ENCODE measurements around the gene NOL9. TPM values are rescaled to one million over a fixed set of nuclear protein-coding genes. Genes with fewer than 3 reads are reported as not detected.

The NOL9 gene
- total and polyA plus RNA-seq, 9 of the 15 experiments (the other 6 are each of a cell fraction or from before 2014, with no cell fraction given): 5.6 to 76.5 (median 47.3) TPM

DNA sequence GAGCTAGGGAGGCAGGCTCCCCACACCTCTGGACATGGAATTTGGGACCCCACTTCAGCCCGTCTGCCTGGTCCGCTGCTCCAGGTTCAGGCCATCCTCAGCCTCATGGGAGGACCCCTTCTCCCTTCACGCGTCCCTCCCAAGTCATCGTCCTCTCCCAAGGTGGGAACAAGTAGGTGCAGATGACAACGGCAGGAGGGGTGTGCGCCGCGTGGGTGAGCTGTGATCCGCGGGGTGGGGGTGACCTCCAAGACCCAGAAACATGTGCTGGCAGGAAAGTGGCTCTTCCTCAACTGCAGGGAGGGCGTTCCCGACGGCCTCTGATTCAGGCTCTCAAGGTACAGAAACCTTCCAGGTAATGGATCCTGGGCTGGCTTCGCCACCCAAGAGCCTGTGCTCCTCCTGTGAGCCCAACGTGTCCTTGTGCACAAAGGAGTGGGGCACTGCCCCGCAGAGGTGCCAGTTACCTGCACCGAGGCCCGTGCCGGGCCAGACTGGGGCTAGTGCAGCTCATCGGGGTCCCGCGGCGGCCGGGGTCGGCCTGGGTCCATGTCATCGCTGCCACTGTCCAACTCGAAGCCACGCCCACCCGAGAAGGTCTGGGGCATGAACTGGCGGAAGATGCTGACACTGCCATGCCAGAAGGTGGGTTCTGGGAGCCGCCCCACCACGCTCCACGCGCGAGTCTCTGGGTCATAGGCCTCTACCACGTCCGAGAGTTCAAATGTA, 38.7 kb upstream of the NOL9 start (continued):
- TF ChIP-seq, protein P1, sequence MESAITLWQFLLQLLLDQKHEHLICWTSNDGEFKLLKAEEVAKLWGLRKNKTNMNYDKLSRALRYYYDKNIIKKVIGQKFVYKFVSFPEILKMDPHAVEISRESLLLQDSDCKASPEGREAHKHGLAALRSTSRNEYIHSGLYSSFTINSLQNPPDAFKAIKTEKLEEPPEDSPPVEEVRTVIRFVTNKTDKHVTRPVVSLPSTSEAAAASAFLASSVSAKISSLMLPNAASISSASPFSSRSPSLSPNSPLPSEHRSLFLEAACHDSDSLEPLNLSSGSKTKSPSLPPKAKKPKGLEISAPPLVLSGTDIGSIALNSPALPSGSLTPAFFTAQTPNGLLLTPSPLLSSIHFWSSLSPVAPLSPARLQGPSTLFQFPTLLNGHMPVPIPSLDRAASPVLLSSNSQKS (CRISPR knock-in tag; IDR thresholded peaks at IDR 0.05): no peak
- TF ChIP-seq FOXK1 (CRISPR knock-in tag; IDR thresholded peaks at IDR 0.05; ENCODE audit: borderline replicate concordance): no peak
- TF ChIP-seq ZNF436 (CRISPR knock-in tag; IDR thresholded peaks at IDR 0.05): no peak
- no peak for TF ChIP-seq HIVEP1 (CRISPR knock-in tag; IDR thresholded peaks at IDR 0.05)
- TF ChIP-seq SNRNP70 (optimal IDR thresholded peaks at IDR 0.05; ENCODE audit: low read depth, low read length): no peak
- no peak for TF ChIP-seq NCOA1 (IDR thresholded peaks at IDR 0.05; ENCODE audit: low read depth)
- TF ChIP-seq, protein P2, sequence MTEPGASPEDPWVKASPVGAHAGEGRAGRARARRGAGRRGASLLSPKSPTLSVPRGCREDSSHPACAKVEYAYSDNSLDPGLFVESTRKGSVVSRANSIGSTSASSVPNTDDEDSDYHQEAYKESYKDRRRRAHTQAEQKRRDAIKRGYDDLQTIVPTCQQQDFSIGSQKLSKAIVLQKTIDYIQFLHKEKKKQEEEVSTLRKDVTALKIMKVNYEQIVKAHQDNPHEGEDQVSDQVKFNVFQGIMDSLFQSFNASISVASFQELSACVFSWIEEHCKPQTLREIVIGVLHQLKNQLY (CRISPR knock-in tag; conservative IDR thresholded peaks at IDR 0.05): no peak
- no peak for TF ChIP-seq ZZZ3 (IDR thresholded peaks at IDR 0.05)
- TF ChIP-seq NR3C1 (CRISPR knock-in tag; IDR thresholded peaks at IDR 0.05): no peak
- no peak for TF ChIP-seq RB1 (IDR thresholded peaks at IDR 0.05; ENCODE audit: low read depth)
- no peak for TF ChIP-seq SP2 (IDR thresholded peaks at IDR 0.05; ENCODE audit: extremely low read depth, low read depth, low read length, poor library complexity, severe bottlenecking)
- no peak for TF ChIP-seq YBX1 (IDR thresholded peaks at IDR 0.05)
- TF ChIP-seq, protein P3, sequence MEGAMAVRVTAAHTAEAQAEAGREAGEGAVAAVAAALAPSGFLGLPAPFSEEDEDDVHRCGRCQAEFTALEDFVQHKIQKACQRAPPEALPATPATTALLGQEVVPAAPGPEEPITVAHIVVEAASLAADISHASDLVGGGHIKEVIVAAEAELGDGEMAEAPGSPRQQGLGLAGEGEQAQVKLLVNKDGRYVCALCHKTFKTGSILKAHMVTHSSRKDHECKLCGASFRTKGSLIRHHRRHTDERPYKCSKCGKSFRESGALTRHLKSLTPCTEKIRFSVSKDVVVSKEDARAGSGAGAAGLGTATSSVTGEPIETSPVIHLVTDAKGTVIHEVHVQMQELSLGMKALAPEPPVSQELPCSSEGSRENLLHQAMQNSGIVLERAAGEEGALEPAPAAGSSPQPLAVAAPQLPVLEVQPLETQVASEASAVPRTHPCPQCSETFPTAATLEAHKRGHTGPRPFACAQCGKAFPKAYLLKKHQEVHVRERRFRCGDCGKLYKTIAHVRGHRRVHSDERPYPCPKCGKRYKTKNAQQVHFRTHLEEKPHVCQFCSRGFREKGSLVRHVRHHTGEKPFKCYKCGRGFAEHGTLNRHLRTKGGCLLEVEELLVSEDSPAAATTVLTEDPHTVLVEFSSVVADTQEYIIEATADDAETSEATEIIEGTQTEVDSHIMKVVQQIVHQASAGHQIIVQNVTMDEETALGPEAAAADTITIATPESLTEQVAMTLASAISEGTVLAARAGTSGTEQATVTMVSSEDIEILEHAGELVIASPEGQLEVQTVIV (CRISPR knock-in tag; IDR thresholded peaks at IDR 0.05; ENCODE audit: borderline replicate concordance): no peak
- TF ChIP-seq, protein P4, sequence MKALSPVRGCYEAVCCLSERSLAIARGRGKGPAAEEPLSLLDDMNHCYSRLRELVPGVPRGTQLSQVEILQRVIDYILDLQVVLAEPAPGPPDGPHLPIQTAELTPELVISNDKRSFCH (CRISPR knock-in tag; IDR thresholded peaks at IDR 0.05): no peak
- TF ChIP-seq, protein P4 (tag; IDR thresholded peaks at IDR 0.05): no peak
- 0 out of 4 replicates have a peak, but pooled peaks of 1 of the 2 experiments have one; percentile 28 for TF ChIP-seq FOXA3 (CRISPR knock-in tag; conservative IDR thresholded peaks at IDR 0.05 in 1 of 2, IDR thresholded peaks at IDR 0.05 in 1 of 2)
- TF ChIP-seq MCM3 (IDR thresholded peaks at IDR 0.05): no peak
- TF ChIP-seq C11orf30 (IDR thresholded peaks at IDR 0.05; ENCODE audit: low read depth): no peak
- no peak for TF ChIP-seq KLF10 (CRISPR knock-in tag; IDR thresholded peaks at IDR 0.05)
- no peak for TF ChIP-seq SMARCB1 (IDR thresholded peaks at IDR 0.05; ENCODE audit: insufficient read length, low read depth)
